ENCODE measurements around the gene RAPGEF2. TPM values are rescaled to one million over a fixed set of nuclear protein-coding genes. Genes with fewer than 3 reads are reported as not detected.

Gene RAPGEF2
- total RNA-seq, 1 donor from 2014 or later = 40.6 TPM

DNA sequence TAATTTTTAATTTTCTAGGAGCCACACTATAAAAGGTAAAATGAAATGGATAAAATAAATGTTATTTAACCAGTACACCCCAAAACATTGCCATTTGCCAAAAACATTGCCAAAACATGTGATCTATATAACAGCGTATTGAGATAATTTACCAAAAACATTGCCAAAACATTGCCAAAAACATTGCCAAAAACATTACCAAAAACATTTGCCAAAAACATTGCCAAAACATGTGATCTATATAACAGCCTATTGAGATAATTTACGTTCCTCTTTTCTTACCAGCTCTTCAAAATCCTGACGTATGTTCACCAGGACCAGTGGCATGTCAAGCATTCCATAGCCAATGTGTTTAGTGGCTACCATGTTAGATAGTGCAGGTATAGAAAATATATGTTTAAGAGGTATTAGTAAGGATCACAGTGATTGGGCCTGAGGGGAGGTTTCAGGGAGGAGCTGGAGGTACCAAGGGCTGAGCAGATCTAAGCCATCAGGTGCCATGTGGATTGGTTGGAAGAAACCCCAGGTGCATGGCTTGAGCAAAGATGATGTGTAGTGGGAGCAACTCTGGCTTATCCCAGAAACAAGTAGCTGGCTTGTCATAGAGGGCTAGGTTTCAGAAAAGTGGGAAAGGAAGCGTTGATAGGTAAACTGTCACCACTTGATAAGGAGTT lies 42.6 kb downstream of the RAPGEF2 start:
- Mint-ChIP-seq H3K4me3 (no peak overlapping the region), H3K27ac (no peak overlapping the region)
- TF ChIP-seq, protein P1, sequence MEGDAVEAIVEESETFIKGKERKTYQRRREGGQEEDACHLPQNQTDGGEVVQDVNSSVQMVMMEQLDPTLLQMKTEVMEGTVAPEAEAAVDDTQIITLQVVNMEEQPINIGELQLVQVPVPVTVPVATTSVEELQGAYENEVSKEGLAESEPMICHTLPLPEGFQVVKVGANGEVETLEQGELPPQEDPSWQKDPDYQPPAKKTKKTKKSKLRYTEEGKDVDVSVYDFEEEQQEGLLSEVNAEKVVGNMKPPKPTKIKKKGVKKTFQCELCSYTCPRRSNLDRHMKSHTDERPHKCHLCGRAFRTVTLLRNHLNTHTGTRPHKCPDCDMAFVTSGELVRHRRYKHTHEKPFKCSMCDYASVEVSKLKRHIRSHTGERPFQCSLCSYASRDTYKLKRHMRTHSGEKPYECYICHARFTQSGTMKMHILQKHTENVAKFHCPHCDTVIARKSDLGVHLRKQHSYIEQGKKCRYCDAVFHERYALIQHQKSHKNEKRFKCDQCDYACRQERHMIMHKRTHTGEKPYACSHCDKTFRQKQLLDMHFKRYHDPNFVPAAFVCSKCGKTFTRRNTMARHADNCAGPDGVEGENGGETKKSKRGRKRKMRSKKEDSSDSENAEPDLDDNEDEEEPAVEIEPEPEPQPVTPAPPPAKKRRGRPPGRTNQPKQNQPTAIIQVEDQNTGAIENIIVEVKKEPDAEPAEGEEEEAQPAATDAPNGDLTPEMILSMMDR (conservative IDR thresholded peaks at IDR 0.05) = no peak

DNA sequence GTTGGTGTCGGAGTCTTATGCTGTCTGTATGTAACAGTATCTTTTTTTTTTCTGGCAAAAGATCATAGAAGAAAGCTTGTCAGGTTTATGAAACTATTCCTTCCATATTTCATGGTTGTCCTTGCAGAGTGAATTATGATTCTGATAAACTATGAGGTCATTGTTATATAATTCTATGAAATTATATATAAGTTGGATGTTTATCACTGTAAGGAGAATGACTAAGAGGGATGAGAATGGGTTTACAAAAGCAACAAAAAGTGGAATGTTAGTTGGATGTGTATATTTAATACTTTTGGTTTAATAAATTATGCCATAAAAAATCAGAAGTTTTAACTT lies 43.1 kb downstream of the RAPGEF2 start:
- DNase-seq (ENCODE audit: extremely low spot score, unreplicated experiment) = no peak
- H3K27me3 Mint-ChIP-seq = no peaks in the 10 kb centered on the region
- no peak overlapping the region for H3K27ac Mint-ChIP-seq
- no peaks in the 10 kb centered on the region for H3K36me3 Mint-ChIP-seq
- peaks cover 32% of the 10 kb centered on the region for H3K4me1 Mint-ChIP-seq (ENCODE audit: unreplicated experiment)
- H3K4me3 Mint-ChIP-seq = no peak overlapping the region
- H3K9me3 Mint-ChIP-seq = peaks cover 3% of the 10 kb centered on the region
- TF ChIP-seq, protein P1 (conservative IDR thresholded peaks at IDR 0.05) = no peak

More for the DNA sequence above, 42.6 kb downstream of the RAPGEF2 start:
- Mint-ChIP-seq H3K36me3 (no peaks in the 10 kb centered on the region), H3K9me3 (peaks cover 3% of the 10 kb centered on the region), H3K27me3 (no peaks in the 10 kb centered on the region), H3K4me1 (ENCODE audit: unreplicated experiment) (peaks cover 29% of the 10 kb centered on the region)
- no peak for DNase-seq (ENCODE audit: extremely low spot score, unreplicated experiment)

DNA sequence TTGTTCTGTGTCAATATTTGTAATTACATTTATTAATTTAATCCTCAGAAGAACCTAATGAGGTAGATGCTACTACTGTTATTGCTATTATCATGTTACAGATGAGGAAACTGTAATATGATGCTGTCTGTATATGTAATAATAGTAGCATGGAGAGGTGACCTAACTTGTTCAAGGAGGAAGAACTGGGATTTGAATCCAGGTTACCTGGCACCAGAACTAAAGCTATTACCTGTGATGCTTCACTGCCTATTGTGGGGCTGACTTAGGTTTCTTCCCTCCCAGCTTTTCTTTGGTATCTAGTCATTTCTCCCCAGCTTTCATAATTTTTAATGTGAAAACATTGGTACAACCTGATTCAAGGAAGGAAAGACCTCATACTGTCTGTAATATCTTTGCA lies 43.6 kb downstream of the RAPGEF2 start:
- peaks cover 3% of the 10 kb centered on the region for H3K9me3 Mint-ChIP-seq
- H3K27me3 Mint-ChIP-seq = no peaks in the 10 kb centered on the region
- TF ChIP-seq, protein P1 (conservative IDR thresholded peaks at IDR 0.05) = no peak
- H3K36me3 Mint-ChIP-seq = no peaks in the 10 kb centered on the region
- no peak overlapping the region for H3K4me3 Mint-ChIP-seq
- H3K4me1 Mint-ChIP-seq (ENCODE audit: unreplicated experiment) = peaks cover 29% of the 10 kb centered on the region
- H3K27ac Mint-ChIP-seq = no peak overlapping the region
- DNase-seq (ENCODE audit: extremely low spot score, unreplicated experiment) = no peak

DNA sequence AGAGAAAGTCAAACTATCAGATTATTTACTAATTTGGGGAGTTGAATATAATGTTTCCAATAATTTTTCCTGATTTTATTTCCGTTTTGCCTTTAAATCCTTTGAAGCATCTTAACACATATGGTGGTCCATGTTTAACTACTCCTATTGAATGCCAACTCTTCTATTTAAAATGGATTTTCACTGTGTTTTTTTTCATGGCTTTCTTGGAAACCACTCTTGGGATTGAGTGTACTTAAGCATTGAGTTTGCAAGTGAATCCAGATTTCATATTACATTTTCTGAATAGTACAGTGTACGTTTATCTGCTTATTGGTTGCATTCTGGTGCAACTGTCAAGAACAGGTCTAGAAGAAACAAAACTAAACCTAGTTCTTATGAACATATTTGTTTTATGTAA lies 45.6 kb downstream of the RAPGEF2 start:
- H3K4me3 Mint-ChIP-seq = no peak overlapping the region
- no peaks in the 10 kb centered on the region for H3K36me3 Mint-ChIP-seq
- no peak for DNase-seq (ENCODE audit: extremely low spot score, unreplicated experiment)
- H3K27ac Mint-ChIP-seq = no peak overlapping the region
- H3K4me1 Mint-ChIP-seq (ENCODE audit: unreplicated experiment) = peaks cover 27% of the 10 kb centered on the region
- H3K9me3 Mint-ChIP-seq = peaks cover 3% of the 10 kb centered on the region
- H3K27me3 Mint-ChIP-seq = no peaks in the 10 kb centered on the region
- TF ChIP-seq, protein P1 (conservative IDR thresholded peaks at IDR 0.05) = no peak

DNA sequence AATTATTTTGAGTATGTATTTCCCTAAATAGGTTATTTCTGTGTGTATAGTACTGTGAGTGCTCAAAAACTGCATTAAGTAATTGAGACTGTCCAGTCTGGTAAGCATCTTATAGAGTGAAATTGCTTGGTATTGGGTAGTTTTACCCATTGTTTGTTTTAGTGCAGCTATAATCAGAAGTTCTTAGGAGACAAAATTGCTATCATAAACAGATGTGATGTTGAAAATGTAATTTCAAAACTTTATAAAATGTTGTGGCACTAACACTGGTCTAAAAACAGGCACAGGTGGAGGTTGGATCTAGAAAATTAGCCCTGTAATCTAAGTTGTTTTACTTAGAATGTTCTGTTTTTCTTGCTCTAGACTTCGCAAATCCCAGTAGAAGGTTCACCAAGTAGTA lies 46.8 kb downstream of the RAPGEF2 start:
- DNase-seq (ENCODE audit: extremely low spot score, unreplicated experiment) = no peak
- H3K27me3 Mint-ChIP-seq = no peaks in the 10 kb centered on the region
- H3K4me3 Mint-ChIP-seq = no peak overlapping the region
- no peak overlapping the region for H3K27ac Mint-ChIP-seq
- H3K4me1 Mint-ChIP-seq (ENCODE audit: unreplicated experiment) = peaks cover 23% of the 10 kb centered on the region
- H3K9me3 Mint-ChIP-seq = peaks cover 3% of the 10 kb centered on the region
- TF ChIP-seq, protein P1 (conservative IDR thresholded peaks at IDR 0.05) = no peak
- H3K36me3 Mint-ChIP-seq = no peaks in the 10 kb centered on the region

Measured in type B pancreatic cell (in vitro differentiated cells).